Posterior vena cava (tissue), 2 donors: Measurements from ENCODE around the gene TEAD3. TPM values are rescaled to one million over a fixed set of nuclear protein-coding genes. Genes with fewer than 3 reads are reported as not detected.

Experiments used
- DNase-seq: peaks from one replicate; pipeline ENCODE4 v3.0.0-alpha.2; 2020; ENCODE audit warnings: low spot score
- intact Hi-C, 2 donors: fragments of 100-400 bp; cut with DNase I; formaldehyde crosslinking; loops; one replicate each; pipeline versions ENCODE4 v1.14.1 to v1.14.2; 2022 to 2023
- total RNA-seq, 2 donors: library from RNA; stranded (reverse); fragmentation: NEBNext Ultra II Directional; extraction: Animal tissue kit (Norgen Biotek cat#: 25700); gene quantifications; one replicate each; pipeline ENCODE4 v1.2.1, GENCODE V29; 2021
- donor health status: DM: yes; HTN: yes; CAD: no.
- donor health status: DM: yes; HTN: yes; CAD: no.

Gene TEAD3
- total RNA-seq, 2 donors from 2014 or later: 69.8 to 73.8 TPM

DNA sequence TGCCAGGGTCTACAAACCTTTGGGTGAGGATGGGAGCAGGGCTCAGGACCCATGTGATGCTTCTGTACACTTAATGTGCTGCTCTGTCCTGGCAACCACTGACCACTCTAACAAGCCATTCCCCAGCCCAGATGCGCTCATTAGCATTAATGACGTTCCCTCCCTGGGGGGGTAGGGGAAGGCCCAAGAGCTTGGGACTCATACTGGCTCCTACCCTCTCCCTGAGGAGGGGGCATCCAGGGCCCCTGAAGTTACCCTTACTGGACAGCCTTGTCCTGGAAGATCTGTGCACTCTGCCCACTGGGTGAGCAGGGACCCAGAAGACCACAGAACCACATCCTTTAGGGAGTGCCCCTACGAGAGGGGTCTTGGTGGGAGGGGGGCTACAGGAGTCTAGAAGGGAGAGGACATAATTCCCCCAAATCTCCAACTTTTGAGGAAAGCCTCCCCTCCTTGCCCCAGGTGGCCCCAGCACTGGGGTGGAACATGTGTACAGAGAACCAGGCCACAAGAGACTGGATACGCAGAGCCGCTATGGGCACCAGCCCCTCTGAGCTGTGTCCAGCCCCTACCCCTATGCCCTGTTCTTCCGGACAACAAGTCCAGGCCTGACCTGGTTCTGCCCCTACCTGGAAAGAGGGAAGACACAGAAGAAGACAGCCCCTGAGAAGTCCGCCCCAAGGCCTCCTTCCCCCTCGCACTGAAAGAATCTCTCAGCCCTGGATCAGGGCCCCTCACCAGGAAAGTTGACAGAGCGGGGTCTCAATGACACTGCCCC lies 1.4 kb downstream of the TEAD3 start:
- DNase-seq: no peak
- intact Hi-C loops: no loop called here

DNA sequence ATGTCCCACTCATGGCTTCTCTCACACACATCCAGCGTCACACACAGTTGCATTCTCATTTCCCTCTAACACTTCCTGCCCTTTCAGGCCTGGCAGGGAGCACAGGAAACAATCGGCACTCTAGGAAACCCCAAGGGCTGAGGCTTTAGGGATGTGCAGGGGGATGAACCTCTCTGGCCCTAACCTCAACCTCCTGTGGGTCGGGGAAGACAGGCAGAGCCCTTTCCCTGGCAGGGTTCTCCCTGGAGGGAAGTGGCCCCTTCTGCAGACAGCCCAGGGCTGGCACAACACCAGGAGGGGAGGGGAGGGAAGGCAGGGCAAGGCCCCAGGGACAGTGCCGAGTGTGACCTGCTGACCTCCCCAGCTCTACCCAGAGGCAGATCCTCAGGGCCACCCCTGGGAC lies 2.7 kb downstream of the TEAD3 start:
- DNase-seq: no peak
- intact Hi-C loops: no loop called here

DNA sequence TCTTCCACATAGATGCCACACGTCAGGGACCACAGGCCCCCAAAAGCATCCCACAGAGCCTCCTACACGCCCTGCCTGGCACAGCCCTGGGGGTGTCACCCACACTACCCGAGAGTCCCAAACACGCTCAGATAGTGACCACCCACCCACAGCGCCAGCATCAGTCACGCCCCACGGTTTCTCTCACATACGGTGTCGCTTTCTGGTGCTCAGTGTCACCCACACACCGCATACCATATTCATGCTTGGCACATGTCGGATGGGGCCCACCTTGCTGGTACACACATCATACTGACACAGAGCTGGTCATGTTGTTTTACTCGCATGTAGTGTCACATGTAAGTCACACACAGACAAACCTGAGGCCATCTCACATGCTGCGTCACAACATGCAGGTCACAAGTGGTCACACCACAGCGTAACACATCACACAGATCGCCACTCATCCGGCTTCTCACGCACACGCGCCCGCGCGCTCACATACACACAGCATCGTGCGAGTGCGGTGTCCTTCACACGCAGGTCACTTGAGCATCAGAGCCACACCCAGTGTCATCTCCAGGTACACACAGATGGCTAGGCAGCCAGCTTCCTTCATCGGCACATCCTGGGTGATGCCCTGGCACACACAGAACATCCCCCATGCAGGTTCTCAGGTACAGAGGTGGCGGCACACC lies 3.4 kb downstream of the TEAD3 start:
- DNase-seq: no peak

DNA sequence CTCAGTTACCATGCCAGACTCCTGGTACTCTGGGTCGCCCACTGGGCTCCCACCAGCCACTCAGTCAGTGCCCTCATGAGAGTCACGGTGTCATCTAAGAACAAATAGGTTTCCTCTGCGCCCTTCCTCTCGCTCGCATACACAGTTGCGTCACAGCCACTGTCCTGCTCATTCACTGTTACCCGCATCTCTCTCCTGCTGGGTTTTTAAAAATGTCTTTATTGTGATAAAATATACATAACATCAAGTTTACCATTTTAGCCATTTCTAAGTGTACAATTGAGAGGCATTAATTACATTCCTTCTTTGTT lies 4.0 kb downstream of the TEAD3 start:
- no peak for DNase-seq
- intact Hi-C loops: no loop called here

More for the DNA sequence above, 3.4 kb downstream of the TEAD3 start:
- intact Hi-C loops: no loop called here

DNA sequence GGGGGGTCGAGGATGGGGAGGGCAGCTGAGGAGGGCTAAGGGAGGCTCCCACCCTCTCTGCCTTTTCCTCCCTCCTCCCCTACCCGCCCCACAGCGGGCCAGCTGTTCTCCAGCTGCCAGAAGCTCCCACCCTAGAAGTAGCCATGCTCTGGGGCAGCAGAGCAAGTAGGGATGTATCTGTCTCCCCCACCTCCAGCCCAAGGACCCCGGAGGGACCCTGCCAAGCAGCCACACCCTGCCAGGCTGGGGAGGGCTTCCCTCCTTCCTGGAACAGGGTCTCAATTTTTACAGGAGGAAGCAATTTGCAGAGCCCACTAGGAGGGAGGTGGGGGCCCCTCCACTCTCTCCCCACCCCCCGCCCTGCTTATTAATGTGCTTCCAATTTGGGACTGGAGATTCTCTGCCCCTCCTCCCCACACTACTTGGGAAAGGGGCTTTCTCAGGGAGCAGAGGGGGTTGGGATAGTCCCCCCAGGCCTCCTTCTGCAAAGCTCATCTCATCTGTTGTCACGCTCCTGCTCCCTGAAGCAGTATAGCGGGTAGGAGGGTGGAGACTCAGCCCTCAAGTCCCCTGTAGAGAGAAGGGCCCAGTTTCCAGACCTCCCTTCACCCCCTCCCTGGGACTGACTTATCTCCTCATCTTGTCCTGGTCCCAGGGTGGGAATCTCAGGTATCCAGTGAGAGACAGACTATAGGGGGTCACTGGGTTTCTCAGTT lies 4.5 kb downstream of the TEAD3 start:
- intact Hi-C loops: no loop called here
- DNase-seq: no peak

DNA sequence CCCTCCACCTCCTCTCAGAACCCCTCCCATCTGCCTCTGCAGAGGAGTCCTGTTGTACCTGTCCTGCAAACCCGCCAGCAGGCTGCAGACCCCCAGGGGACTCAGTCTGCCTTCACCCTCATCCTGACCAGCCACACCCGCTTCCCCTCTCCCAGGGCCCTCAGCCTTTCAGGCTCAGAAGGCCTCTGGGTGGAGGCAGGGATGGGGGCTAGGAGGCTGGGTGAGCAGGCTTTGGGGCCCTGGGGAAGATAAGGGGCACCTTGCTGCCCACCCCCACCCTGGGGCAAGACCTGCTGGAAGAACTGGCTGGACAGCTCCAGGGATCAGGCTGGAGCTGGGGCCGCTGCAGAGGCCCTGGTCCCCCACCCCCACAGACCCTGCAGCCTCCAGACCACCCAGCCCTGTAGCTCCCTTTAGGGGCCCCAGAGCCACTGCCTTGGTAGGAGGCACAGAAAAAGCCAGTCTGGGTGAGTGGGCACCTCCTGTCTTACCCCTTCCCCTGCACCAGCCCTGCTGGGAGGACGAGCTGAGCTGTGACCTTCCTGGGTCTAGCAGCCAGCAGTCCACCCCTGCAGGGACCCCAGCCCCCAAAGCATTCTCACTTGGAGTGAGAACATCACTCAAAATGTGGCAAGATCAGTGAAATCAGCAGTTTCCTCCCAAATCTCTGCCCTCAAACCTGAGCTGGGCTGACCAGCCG lies 5.2 kb downstream of the TEAD3 start:
- intact Hi-C loops: no loop called here
- no peak for DNase-seq

DNA sequence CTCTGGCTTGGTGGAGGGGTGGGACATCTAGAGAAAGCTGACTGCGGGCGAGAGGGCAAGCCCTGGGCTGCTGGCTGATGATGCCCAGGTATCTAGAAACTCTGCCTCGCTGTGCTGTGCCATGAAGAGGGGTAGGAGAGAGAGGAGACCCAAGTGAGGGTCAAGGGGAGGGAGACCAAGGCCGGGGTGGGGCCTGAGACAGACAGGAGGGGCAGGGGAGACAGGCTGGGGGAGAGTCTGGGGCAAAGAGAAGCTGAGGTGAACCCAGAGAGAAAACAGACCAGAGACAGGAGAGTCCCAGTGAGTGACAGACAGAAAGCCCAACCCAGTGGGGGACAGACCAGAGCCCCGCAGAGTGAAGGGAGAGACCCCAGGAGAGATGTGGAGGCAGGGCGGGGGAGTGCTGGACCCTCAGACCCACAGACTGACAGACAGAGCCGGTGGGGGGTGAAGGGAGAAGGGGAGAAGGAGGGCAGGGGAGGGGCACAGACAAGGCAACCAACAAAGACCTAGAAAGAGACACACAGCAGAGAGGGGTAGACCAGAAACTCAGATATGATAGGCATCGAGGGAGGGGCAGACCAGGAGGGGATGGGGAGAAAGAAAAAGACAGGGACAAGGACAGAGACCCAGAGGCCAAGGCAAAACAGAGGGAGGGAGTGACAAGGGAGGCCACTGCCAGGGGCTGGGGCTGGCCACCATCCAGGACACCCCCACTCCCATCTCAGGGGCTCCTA lies 5.9 kb downstream of the TEAD3 start:
- DNase-seq: no peak
- intact Hi-C loops: no loop called here

DNA sequence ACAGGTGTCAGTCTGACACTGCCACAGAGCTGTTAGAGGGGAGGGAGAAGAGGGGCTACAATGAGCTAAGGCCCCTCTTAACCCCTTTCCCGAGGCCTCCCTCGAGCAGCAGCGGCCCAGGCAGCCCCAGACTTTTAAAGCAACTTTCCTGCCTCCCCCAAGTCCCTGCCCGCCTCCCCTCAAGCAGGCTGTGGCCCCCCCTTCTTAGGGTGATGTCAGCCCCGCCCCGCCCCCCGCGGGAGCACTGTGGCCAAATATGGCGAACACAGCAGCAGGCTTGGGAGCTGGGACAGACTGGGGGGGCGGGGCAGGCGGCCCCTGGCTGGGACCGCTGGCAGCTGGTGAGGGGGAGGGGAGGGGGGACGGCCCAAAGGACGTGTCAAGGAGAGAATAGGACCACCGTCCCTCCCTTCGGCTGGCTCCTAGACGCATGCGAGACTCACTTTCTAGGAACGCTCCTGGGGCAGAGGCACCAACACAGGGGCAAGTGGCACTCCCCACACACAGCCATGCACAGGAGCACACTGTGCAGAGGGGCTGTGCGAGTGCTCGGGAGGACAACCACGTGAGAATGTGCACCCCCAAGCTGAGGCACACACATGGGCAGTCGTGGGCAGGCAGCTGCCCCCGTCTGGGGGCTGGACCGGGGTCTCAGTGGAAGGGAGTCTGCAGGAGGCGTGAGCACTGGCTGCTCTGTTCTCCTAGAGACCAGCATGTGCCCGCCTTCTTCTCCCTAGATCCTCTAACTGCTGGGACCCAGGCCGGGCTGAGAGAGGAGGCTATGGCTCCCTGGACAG lies 6.7 kb downstream of the TEAD3 start:
- DNase-seq: peak; percentile 94
- intact Hi-C loops: no loop called here

DNA sequence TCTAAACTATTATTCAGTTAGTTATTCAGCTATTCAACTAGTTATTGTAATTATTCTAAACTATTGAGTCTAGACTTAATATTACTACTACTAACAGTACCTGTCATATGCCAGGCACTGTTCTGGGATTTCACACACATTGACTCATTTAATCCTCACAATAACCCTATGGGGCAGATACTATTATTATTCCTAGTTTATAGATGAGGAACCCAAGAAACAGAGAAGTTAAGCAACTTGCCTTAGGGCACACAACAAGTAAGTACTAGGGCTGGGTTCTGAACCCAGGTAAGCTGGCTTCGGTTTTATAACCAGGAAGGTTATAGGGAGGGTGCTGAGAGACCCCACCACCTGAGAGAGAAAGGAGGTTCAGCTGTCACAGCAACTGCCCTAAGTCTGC lies 7.8 kb downstream of the TEAD3 start:
- DNase-seq: no peak
- intact Hi-C loops: no loop called here

DNA sequence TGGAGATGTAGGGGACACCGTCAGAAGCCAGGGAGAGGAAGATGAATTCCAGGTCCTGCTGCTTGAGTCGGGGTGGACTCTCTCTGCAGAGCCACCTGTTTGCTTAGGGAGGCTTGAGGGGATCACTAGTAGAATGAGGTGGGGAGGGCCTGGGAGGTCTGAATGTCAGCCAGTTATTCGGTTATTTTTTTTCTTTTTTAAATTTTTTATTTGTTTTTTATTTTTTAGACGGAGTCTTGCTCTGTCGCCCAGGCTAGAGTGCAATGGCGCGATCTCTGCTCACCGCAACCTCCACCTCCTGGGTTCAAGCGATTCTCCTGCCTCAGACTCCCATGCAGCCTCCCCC lies 8.4 kb downstream of the TEAD3 start:
- no peak for DNase-seq
- intact Hi-C loops: no loop called here

DNA sequence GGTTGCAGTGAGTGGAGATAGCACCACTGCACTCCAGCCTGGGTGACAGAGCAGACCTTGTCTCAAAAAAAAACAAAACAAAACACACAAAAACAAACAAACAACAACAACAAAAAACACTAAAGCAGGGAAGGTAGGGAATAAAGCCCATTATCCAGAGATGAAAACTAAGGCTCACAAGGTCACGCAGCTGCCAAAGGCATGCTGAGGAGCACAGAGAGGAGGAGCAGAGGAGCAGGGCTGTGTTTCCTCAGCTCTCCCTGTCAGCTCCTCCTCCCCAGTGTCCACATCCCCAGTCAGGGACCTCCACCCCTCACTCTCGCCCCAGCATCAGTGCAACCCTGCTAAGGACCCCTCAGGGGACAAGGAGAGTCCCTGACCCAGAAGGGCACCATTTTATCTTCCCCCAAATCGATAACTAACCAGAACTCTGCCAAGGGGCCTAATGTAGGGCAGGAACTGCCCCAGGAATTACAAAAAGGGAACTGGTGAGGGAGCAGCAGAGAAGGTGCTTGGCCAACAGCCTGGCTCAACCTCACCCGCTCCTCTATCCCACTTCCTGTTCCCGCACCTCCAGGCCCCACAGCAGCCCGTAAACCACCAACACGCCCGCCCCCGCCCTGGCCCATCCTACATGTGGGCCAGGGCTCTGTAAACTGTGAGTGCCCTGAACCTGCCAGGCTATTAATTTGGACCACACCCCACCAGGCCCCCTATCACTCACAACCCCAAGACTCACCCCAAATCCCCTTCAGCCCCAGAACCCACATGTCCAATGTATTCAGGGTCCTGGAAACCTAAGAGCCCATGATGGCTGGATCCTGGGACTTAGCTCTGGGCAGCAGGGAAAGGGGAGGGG lies 9.0 kb downstream of the TEAD3 start:
- no peak for DNase-seq
- intact Hi-C loops: no loop called here

DNA sequence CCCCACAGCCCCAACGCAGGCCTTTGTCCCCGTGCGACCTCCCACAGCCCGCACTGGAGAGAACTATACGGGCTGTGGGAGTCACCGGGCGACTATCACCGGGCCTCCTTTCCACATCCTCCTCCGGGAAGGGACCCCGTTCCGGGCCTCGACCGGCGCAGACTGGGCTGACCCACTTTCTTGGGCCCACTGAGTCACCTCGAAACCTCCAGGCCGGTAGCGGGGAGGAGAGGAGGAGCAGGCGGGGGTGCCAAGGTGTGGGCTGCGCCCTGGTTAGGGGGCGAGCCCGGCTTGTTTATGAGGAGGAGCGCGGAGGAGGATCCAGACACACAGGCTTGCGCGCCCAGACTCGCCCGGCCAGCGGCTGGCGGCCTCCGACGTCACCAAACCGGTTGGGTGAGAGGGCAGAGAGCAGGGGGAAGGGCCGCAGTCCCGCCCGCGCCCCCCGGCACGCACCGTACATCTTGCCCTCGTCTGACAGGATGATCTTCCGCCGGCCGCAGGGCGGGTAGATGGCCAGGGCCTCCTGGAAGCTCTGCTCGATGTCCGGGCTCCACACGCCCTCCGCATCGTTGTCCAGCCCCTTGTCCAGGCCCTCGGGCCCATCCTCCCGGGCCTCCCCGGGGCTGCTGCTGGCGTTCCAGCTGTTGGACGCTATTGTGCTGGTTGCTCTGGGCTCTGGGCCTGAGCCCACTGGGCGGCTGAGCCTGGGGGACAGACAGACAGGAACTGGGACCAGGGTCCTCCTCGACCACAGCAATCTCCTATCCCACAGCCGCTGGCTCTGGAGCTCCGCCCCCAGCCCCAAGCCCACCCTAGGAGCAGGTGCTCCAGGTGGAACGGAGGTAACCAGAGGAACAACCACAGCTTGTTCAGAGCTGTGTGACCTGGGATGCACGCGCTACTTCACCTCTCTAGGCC lies 10.6 kb downstream of the TEAD3 start:
- DNase-seq: peak; percentile 87
- intact Hi-C loops: no loop called here

DNA sequence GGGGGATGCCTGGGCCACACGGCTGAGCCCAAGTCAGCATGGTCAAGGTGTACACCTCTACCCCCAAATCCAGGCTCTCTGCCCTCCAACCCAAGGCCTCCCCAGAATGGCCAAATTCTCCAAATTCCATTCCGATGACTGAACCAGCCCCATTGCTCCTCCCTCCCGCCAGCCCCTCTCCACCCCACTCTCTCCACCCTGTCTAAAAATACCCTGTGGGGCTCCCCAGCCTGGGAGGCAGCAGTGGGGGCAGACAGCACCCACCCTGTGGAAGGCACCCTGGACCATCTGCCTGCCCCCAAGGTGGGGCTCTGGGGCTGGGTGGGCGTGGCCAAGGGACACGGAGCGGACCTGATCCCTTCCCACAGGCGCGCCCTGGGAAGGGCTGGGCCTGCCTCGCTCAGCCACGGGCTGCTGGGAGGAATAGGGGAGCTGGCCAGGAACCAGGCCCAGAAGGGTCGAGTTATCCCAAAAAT lies 11.4 kb downstream of the TEAD3 start:
- intact Hi-C loops: no loop called here
- no peak for DNase-seq

DNA sequence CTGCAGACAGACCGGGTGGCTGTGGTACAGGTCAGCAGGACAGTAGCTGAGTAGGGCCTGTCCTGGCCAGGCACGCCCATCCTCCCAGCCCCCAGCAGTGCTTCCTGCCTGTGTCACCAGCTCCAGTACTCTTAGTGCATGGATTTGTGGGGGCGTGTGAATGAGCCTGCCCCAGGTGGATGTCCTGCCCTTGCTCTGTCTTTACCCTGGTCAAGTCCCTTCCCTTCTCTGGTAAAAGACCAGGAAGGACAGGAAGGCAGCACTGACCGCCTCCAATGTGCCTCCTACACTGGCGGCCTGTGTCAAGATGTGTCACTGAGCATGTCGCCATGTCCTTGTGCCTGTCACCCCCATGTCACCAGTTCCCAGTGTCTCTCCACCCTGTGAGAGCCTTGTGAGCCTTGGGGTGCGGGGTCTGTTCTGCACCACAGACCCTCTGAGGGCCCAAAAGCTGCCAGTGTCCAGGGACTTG lies 11.9 kb downstream of the TEAD3 start:
- DNase-seq: no peak
- intact Hi-C loops: no loop called here

DNA sequence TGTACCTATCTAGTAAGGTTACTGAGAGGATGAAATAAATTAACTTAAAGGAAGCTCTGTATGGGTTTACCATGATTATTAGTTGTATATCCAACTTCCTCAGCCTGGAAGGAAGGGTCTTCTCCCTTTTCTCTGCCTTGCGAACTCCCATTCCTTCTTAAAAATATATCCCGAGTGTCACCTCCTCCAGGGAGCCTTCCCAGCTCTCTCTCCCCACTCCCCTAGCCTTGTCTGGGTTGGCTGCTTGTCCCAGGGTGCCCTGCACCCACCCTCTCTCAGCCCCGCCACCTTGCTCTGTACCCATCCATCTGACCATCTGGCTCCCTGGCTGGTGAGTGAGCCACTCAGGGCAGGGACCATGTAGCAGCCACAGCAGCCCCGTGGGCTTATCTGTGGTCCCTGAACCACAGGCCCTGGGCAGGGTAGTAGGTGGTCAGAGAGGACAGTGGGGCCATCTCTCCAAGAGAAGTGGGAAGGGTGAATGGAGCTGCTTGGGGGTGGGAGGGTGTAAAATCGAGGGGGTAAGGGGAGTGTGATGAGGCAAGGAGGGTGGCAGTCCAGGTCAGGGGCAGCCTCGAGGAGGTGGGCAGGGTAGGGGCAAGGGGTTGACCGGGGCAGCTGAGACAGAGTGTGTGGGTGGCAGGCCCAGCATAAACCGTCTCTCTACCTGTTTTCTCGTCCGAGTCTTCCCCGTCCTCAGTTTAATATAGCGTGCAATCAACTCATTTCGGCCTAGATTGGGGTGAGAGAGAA lies 12.8 kb downstream of the TEAD3 start:
- intact Hi-C loops: no loop called here
- peak; percentile 56 for DNase-seq

DNA sequence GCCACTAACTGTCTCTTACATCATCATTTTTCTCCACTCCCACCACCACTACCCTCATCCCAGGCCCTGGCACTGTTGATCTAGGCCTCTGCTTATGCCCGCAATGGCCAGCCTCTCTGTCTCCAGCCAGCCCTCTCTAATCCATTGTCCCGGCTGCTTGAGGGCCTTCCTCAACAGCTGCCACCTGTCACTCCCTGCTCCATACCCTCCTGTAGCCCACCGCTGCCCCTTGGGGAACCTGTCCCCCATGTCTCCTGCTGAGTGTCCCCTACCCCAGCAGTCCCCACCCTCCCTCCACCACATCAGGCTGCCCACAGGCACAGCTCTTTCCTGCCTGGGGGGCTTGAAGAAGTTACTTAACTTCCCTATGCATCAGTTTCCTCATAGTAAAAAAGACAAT lies 13.4 kb downstream of the TEAD3 start:
- intact Hi-C loops: no loop called here
- DNase-seq: peak; percentile 72
